Stimulated activated CD8-positive, alpha-beta memory T cell treated with anti-CD3 and anti-CD28 coated beads, Interleukin-12 subunit alpha, Interleukin-12 subunit beta, amount 100 ng/mL, for 4 hours (primary cell): ENCODE results near the gene ACACA.
"Not testable (repeated sequence)": the region's sequence is repeated elsewhere in the genome, so short reads cannot be mapped to it uniquely, and the experiment has no call there.

Experiments used
- DNase-seq: peaks from one replicate; pipeline ENCODE4 v3.0.0-alpha.2; 2020; ENCODE audit warnings: low read depth

The ACACA gene

DNA sequence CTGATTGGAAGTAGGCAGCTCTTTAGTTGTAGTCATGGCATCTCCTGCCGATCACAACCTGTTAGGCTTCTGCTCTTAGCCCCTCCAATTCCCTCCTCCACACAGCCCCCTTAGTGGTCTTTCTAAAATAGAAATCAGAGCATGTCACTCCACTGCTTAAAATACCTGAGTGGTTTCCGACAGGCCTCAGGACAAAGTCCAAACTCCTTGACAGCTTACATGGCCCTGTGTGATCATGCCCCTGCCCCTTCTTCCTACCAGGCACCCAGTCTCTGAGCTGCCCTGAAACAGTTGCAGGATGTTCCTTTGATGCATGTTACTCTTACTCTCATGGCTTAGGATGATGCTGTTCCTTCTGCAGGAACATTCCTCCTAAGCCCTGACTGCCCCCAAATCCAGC lies 310.6 kb downstream of the ACACA start:
- DNase-seq, result no peak

DNA sequence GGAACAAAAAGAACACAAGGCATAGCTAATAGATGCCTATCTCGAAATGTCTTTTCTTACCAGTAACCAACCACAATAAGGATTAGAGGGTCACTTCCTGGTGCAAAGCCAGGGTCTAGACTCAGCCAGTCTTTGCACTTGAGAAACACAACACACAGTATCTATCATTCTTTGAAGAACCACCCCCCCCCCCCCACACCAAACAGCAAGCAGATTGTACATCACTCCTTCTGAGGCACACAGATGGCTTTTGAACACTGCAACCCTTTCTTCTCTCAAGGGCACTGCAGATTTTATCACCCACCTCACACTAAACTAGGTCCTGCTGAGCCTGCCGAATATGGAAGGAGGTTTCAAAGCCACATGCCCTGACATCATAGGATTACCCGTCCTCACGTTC lies 312.2 kb downstream of the ACACA start:
- DNase-seq, result no peak

DNA sequence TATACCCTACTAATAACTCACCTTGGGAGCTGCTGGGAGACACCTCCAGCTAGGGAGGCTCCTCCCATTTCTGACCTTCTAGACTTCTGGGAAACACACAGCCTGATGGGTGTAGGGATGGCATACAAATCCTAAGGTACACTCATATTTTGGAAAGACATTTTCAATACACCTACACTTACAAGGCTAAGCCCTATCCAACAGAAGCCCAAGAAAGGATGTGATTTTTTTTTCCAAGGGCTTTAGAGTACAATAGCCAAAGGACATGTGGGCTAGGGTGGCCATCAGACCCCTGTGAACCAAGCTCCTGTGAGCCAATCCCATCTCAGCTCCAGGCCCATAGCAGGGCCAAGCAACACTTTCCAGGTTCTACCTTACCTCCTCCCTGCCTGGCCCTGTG lies 313.9 kb downstream of the ACACA start:
- no peak for DNase-seq

DNA sequence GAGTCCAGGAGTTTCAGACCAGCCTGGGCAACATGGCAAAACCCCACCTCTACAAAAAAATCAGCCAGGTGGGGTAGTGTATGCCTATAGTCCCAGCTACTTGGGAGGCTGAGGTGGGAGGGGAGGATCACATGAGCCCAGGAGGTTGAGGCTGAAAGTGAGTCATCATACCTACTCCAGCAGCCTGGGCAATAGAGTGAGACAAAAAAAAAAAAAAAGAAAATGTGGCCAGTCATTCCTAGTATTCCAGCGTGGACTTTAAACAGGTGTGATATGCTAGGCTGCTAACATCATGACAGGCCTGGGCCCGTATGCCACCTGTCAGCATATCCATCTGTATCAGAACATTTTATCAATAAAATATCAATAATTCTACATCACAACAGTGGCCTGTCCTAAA lies 314.6 kb downstream of the ACACA start:
- DNase-seq, result no peak

DNA sequence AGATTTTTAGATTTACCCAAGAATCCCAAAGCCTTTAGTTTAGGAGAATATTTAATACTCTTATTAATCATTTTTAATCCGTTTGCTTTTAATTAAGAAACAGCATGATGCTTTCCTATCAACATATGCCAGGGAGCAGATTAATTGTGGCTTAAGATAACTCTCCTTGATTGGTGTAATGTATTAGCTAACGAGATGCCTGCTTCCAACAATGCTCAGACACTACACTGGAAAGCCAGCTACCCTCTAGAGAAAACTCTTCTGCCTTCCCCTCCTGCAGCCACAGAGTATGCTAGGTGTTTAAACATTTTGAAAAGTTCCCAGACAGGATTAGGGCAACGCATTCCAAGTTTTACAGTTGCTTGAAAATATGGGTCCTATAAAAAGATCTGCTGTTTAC lies 315.7 kb downstream of the ACACA start:
- DNase-seq, result no peak

DNA sequence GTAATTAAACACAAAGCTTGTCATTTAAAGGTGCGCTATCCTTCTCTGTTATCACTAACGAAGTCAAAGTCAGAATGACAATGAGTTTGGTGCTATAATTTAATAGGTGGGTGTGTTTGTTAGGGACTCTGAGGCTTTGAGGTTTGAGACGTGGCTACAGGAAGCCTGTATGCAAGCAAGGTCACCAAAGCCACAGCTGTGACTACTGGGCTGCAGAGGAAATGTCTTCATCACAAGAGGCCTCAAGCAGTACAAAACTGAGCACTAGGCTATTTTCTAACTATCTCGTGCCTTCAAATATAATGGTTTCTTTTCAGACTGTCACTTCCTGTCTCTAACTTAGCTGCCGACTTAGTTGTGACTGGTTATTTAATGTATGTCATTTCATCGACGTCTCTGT lies 316.7 kb downstream of the ACACA start:
- DNase-seq, result peak; percentile 33

DNA sequence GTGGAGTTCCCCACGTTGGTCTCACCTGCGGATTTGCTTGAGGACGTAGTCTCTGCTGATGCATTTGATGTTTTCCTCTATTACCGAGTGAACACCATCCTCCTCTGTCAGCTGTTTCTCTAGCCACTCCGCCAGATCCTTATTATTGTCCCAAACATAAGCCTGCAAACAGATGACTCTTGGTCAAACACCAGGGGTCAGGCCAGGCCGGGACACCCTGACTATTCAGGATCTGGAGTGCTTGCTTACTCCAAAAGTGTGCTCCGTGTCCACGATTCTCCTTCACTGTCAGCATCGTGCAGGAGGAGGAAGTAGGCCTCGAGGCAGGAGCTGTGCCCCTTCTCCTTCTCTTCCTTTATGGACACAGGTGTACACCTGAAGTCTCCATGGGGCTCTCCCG lies 317.7 kb downstream of the ACACA start:
- no peak for DNase-seq

DNA sequence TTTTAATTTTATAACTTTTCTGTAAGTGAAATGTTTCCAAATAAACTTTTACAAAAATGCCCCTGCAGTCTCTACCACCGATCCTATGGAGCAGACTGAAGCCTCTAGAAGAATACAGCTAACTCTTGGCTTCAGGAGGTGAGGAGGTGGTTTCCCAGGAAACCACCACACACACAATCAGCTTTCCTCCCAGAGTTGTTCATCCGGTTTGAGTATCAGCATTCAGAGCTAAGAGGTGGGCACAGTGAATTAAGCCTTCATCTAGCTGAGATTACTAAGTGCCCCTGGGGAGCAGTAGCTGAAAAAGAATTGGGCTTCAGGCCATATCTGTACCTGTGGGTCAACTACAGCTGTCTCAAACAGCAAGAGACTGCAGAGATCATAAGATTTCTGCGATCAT lies 318.2 kb downstream of the ACACA start:
- no peak for DNase-seq

DNA sequence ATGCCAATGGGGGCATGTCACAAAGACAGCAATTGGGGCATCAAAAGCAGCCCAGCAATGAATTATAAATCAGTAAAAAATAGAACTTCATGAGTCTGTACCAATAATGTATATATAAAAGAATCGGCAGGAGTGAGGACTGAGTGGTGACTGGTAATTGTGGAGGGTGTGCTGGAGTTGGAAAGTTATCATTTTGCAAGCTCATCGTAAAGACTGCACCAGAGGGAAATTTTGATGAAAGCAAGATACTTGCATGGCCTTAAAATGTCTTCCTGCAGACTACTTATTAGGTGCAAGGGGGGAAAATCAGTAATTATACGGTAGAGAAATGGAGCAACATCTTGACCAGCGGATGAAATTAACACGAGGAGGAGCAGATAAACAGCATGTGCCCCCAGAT lies 319.0 kb downstream of the ACACA start:
- DNase-seq, result no peak

DNA sequence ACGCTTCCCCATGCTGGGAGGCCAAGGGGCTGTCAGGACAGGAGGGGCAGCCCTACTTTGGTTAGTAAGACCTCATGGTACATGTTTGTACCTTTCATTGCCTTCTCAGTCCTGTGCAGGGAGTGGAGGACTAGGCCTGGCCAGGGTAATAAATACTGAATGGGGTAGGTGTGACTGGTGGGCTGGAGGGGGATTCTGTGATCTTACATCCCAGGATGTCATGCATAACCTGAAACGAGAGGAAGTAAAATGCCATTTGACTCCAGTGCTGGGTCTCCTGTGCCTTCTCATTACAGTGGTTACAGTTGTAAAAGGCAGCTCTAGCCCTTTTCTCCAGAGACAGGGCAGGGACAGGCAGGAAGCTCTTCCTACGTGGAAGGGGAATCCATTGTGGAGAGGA lies 319.7 kb downstream of the ACACA start:
- DNase-seq, result no peak

DNA sequence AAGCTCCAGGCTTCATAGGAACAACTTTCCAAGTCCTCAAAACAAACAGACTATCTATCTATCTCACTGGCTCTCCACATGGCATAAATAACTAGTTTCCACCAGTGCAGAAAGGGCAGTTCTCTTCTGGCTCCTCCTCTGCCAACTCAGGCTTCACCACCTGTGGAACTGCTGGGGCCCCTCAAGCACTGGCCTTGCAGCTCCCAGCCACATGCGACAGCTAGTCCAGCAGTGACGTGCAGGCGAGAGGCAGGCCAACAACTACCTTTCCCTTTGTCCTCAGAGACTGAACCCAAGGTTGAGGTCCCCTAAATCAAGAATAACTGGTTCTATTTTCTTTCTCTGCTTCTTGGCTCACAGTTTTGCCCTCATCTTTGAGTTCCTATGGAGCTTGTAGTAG lies 320.3 kb downstream of the ACACA start:
- no peak for DNase-seq

DNA sequence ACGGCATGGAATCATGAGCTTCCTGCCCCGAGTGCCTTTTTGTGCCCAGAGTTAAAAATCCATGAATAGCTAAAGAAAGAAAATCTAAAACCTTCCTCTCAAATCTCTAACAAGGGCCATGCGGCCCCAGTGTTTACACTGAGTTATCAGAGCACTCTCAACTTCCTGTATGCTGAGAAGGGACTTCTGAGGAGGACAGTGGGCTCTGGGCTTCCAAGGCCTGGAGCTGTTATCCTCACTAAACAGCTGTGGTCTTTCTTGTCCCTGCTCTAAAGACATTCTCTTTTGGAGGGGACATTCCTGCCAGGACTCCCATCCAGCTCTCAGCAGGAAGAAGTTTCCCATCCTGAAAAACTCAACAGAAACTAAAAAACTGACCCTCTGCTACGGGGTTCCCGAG lies 322.3 kb downstream of the ACACA start:
- no peak for DNase-seq

DNA sequence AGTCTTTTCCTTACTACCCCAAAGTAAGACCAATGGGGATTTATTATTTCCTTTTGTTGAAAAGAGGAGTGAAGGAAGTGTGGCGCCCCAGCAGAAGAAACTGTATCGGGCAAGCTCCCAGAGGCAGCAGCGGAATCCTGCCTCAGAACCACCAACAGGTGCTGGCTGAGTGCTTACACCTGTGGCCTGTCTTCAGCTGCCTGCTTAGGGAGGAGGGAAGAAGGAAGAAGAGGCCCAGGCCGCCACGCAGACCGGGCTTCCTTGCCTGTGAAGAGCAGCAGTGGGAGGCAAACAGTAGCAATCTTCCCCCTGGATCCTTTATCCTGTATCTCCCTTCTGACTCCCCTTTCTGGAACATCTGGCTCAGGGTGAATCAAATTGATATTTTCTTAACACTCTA lies 323.2 kb downstream of the ACACA start:
- no peak for DNase-seq

DNA sequence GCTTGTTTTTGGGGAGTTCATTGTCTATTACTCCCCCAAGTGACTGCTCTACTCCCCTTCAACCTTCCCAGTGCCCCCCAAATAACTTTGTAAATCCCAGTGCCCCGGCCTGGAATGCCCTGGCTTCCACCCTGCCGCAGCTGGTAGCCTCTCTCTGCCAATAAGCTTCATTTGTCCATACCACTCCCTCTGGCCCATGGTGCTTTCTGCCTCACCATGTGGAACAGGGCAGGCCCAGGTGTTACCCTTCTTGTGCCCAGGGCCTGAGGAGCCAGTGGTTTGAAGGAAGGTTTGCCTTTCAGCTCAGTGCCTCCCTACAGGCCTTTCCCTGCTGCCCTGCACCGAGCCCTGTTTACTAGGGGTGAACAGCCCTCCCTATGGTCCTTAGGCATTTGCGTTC lies 323.7 kb downstream of the ACACA start:
- no peak for DNase-seq

DNA sequence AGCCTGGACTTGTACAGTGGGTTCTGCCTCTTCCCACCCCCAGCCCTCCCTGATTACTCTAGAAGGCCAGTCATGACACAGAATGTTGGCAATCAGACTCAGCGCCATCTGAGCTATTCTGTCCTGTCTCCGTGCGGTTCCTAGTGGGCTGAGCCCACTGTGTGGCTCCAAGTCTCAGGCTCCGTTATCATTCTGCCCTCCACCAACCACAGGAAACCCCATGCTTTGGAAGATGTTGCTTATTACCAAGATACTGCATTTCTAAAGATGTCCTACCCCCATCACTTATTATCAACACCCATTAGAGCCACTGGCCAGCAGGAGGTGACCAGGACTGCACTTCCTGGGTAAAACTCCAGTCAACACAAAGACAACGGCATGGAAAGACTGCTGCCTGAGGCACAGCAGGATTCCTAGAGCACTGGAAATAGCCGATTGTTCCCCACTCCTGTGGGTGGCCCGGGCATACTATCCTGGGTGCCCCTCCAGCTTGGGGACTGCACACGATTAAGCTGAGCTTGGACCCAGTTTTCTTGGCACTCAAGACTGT lies 324.2 kb downstream of the ACACA start:
- no peak for DNase-seq

DNA sequence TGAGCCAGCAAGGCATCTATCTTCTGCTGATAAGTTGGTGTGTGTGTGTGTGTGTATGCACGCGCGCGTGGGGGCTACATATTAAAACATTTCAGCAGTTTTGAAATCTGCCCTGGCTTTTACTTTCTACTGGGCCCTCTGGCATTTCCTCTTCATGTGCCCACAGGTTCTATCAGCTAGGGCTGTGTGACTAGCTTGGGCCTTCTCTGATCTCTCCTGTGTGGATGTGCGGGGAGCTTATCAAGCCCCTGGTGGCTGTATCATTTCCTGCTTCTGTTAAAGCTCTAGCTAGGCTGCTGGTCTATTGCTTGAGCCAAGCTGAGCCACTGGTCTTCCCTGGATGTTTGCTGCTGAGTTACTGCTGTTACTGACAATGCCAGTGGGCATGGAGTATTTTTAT lies 325.3 kb downstream of the ACACA start:
- no peak for DNase-seq

DNA sequence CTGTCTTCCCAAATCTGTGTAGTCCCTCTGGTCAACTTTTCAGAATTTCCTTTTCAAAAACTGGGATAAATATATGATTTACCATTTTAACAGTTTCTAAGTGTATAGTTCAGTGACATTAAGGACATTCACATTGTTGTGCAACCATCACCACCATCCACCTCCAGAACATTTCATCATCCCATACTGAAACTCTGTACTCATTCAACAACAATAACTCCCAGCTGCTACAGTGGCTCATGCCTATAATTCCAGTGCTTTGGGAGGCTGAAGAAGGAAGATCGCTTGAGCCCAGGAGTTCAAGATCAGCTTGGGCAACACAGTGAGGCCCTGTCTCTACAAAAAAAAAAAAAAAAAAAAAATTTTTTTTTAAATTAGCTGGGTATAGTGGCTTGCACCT lies 326.9 kb downstream of the ACACA start:
- DNase-seq, result no peak

DNA sequence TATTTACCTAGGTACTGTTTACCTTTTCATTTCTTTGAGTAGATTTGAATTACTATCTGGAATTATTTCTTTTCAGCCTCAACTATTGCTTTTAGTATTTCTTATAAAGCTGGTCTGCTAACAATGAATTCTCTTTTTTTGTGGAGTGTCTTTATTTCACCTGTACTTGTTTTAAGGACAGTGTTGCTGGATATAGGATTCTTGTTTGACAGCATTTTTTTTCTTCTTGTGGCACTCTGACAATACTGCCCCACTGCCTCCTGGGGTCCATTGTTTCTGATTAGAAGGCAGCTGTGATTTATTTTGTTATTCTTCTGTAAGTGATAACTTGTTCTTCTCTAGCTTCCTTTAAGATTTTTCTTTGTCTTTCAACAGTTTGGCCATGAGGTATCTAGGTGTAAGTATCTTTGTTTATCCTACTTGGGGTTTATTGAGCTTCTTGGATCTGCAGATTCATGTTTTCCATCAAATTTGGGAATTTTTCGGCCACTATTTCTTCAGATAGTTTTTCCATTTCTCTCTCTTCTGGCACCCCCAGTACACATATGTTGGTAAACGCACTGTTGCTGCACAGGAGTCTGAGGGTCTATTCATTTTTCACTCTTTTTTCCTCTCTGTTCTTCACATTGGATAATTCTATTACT lies 327.4 kb downstream of the ACACA start:
- DNase-seq, result no peak

DNA sequence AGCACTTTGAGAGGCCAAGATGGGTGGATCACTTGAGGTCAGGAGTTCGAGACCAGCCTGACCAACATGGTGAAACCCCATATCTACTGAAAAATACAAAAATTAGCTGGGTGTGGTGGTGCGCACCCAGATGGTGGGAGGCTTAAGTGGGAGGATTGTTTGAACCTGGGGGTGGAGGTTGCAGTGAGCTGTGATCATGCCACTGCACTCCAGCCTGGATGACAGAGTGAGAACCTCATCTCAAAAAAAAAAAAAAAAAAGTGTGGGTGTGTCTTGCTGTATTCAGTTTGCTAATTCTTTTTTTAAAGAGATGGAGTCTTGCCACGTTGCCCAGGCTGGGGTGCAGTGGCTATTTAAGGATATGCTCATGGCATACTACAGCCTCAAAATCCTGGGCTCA lies 333.2 kb downstream of the ACACA start:
- DNase-seq, result not testable (repeated sequence)

DNA sequence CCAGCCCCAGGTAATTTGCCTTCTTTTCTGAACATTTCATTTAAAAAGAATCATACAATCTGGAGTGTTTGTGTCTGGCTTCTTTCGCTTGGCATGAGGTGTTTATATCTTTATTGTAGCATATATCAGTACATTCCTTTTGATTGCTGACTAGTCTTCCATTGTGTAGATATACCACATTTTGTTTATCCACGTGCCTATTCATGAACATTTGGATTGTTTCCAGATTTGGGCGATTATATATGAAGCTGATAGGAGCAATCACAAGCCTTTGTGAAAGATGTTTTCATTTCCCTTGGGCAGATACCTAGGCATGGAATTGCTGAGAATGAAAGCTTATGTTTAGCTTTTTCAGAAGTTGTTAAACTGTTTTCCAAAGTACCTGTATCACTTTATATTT lies 337.5 kb downstream of the ACACA start:
- no peak for DNase-seq

DNA sequence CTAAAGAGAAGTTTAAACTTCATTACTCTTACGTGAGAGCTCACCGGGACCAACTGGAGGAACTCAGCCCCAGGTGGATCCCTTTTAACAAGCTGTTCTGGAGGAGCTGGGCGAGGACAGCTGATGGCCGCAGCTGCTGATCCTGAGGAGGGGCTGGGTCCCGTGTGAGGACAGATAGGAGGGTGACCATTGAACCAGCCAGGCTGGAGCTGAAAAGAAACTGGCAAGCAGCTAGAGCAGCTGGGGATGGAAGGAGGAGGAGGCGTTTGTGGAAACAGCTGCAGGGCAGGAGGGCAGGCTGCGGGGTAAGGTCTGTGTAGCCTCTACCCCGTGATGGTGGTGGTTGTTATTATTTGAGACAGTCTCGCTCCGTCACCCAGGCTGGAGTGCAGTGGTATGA lies 338.4 kb downstream of the ACACA start:
- DNase-seq, result no peak

DNA sequence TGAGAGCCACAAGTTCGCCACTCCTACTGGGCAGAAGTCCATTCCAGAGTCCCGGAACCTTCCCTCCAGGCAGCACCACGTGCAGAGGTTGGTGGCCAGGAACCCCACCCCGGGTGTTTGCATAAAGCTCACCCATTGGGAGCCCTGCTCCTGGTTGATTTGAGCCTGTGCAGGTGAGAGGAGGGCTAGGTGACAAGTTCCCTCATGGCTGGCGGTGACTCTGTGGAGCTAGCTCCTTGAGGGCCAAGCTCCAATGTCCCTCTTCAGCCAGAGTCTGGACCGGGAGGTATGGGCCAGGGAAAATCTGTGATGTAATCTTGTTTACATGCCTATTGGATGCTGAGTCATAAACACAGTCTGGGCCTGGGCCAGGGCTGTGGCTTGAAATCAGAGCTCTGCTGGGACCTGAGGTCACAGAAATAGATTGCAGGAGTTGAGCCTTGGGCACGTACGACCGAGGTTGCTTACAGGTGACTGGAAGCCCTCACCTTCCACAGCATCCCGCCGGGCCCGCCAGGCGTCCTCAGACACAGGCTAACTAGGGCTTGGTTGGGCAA lies 339.0 kb downstream of the ACACA start:
- no peak for DNase-seq

DNA sequence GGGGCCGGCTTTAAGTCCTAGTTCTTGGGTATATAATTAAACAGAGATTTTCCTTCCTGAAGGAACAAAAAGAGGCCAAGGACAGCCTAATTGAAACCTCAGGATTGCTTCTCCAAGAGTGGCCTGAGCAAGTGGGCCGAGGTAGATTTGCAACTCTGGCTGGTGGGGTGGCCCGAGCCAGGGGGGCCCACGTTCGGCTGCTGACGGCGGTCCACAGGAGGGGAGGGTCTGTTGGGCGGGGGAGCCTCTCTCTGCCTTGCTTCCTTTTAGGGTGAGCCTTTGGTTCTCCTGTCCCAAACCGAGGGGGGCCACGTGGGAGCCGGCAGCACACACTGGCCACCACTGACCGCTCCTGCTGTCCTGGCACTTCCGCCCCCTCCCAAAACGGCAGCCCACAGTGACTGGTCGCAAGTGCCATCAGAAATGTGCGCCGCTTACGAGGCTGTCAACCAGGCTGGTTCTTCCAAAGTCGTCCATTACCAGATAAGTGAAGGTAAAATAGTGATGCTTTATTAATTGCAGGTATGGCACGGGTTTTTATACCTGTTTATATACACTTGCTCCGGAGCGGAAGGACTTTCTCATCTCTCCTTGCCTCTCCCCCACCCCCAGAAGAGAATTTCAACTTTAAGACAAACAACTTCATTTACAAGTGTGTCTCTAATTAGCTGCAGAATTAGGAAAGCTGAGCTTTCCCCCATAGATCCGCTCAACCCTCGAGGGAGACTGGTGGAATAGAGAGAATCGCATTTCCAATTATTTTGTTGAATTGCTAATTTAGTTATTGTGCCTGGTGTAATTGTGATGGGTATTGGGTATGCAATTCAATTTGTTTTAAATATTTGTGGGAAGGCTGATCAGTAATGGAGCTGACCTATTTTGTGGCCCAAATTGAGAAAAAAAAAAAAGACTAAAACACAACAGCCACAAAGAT lies 340.0 kb downstream of the ACACA start:
- no peak for DNase-seq
